Endothelial cell of umbilical vein (primary cell): ENCODE results near the gene PLEKHG2. TPM values are rescaled to one million over a fixed set of nuclear protein-coding genes. Genes with fewer than 3 reads are reported as not detected.

Source experiments
- BruUV-seq: library from RNA; stranded (reverse); fragments of 400-500 nt; replicated peaks from 2 replicates; lab custom pipeline; 2021; lab: Mats Ljungman, UMichigan
- CTCF ChIA-PET: fragments of 300-600, 350-600 bp; sonication (Branson Sonifier 250); formaldehyde crosslinking; loops from one replicate; lab custom pipeline; 2021; ENCODE audit warnings: antibody characterized with exemption, inconsistent platforms; lab: Charles Lee
- POLR2A ChIA-PET: fragments of 300-600, 350-600 bp; sonication (Branson Sonifier 250); formaldehyde crosslinking; loops from one replicate; lab custom pipeline; 2021; ENCODE audit warnings: antibody characterized with exemption, inconsistent platforms; lab: Charles Lee
- DNase-seq: peaks from one replicate; pipeline ENCODE4 v3.0.0-alpha.2; 2011; ENCODE audit warnings: low read depth, low spot score
- FAIRE-seq: peaks from 2 replicates; lab custom pipeline; 2011; peaks lifted over from hg19 to GRCh38; lab: Jason Lieb, UNC
- H2AFZ ChIP-seq: 2 replicates; pipeline ENCODE4 v1.6.0; 2012; ENCODE audit warnings: low read depth, low read length, control low read depth, inconsistent platforms
- H3K27ac ChIP-seq: 2 replicates; pipeline ENCODE4 v1.5.1; 2011; ENCODE audit warnings: low read depth, mild to moderate bottlenecking, control low read depth, low read length, moderate library complexity; ENCODE audit not compliant: insufficient read depth
- H3K27me3 ChIP-seq, 2 experiments: 2 replicates each; pipeline versions ENCODE4 v1.6.0 to v1.6.1; 2011; ENCODE audit warnings: low read length in 2 of 2, mixed read lengths in 1 of 2; ENCODE audit not compliant: control insufficient read depth in 2 of 2, insufficient read depth in 2 of 2
- H3K36me3 ChIP-seq, 2 experiments: 2 replicates in 1 of 2; 3 replicates in 1 of 2; pipeline ENCODE4 v1.5.1; 2011; ENCODE audit warnings: low read length in 2 of 2, mild to moderate bottlenecking in 1 of 2, moderate library complexity in 1 of 2; ENCODE audit not compliant: control insufficient read depth in 2 of 2, insufficient read depth in 2 of 2; ENCODE audit errors: extremely low read depth in 1 of 2
- H3K4me1 ChIP-seq: 3 replicates; pipeline ENCODE4 v1.5.1; 2011; ENCODE audit warnings: mild to moderate bottlenecking, low read length; ENCODE audit not compliant: control insufficient read depth, insufficient read depth; ENCODE audit errors: extremely low read depth
- H3K4me2 ChIP-seq: 2 replicates; pipeline ENCODE4 v1.6.1; 2011; ENCODE audit warnings: low read length, control low read depth, mixed read lengths; ENCODE audit not compliant: insufficient read depth
- H3K4me3 ChIP-seq, 3 experiments: fragments of 200-600 bp in 1 of 3; sonication (generic), shearing (Covaris generic) in 1 of 3; replicated peaks in 1 of 3; 2 replicates each; pipeline ENCODE4 v1.5.1; 2011 to 2016; ENCODE audit warnings: control low read depth in 3 of 3, low read length in 3 of 3, mild to moderate bottlenecking in 2 of 3, inconsistent platforms in 1 of 3, low read depth in 1 of 3, moderate library complexity in 1 of 3; ENCODE audit not compliant: insufficient read depth in 1 of 3
- H3K79me2 ChIP-seq: 2 replicates; pipeline ENCODE4 v1.6.0; 2012; ENCODE audit warnings: low read length, inconsistent platforms; ENCODE audit not compliant: control insufficient read depth, insufficient read depth
- H3K9ac ChIP-seq: replicated peaks from 2 replicates; pipeline ENCODE3; 2011; ENCODE audit warnings: low read length, control low read depth; ENCODE audit not compliant: insufficient read depth; ENCODE audit errors: extremely low read depth
- H3K9me1 ChIP-seq: replicated peaks from 3 replicates; pipeline ENCODE4 v1.6.0; 2011; ENCODE audit warnings: mild to moderate bottlenecking, low read length; ENCODE audit not compliant: control insufficient read depth, insufficient read depth; ENCODE audit errors: extremely low read depth
- H3K9me3 ChIP-seq: replicated peaks from 2 replicates; pipeline ENCODE4 v1.5.1; 2012; ENCODE audit warnings: low read length, inconsistent platforms; ENCODE audit not compliant: control insufficient read depth, insufficient read depth
- H4K20me1 ChIP-seq: replicated peaks from 2 replicates; pipeline ENCODE3; 2011; ENCODE audit warnings: mild to moderate bottlenecking, low read length; ENCODE audit not compliant: control insufficient read depth, insufficient read depth; ENCODE audit errors: extremely low read depth
- CTCF ChIP-seq, 2 donors: IDR thresholded peaks; 1 replicate in 1 of 2; 2 replicates in 1 of 2; pipeline ENCODE4 v1.5.1; 2011; ENCODE audit warnings: low read length in 2 of 2, mild to moderate bottlenecking in 2 of 2, moderate library complexity in 2 of 2, control low read depth in 1 of 2, inconsistent platforms in 1 of 2, low read depth in 1 of 2; ENCODE audit not compliant: insufficient read depth in 1 of 2; ENCODE audit errors: extremely low read depth in 1 of 2
- EZH2 ChIP-seq: IDR thresholded peaks from 2 replicates; pipeline ENCODE4 v1.6.1; 2012; ENCODE audit warnings: borderline replicate concordance, low read depth, mild to moderate bottlenecking, moderate library complexity, low read length, inconsistent platforms; ENCODE audit not compliant: severe bottlenecking
- FOS ChIP-seq: IDR thresholded peaks from 2 replicates; pipeline ENCODE4 v1.6.1; 2011; ENCODE audit warnings: mild to moderate bottlenecking, low read length, moderate library complexity, borderline replicate concordance; ENCODE audit not compliant: insufficient read depth
- GATA2 ChIP-seq: IDR thresholded peaks from 2 replicates; pipeline ENCODE4 v1.7.0; 2011; ENCODE audit warnings: low read depth, mild to moderate bottlenecking, moderate library complexity, mixed read lengths, low read length; ENCODE audit not compliant: insufficient read length, insufficient read depth
- JUN ChIP-seq: IDR thresholded peaks from 2 replicates; pipeline ENCODE4 v1.6.1; 2011; ENCODE audit warnings: borderline replicate concordance, low read depth; ENCODE audit not compliant: insufficient read length, insufficient read depth
- MAX ChIP-seq: IDR thresholded peaks from 2 replicates; pipeline ENCODE4 v1.6.1; 2011; ENCODE audit not compliant: insufficient read depth, insufficient read length
- MYC ChIP-seq: IDR thresholded peaks from one replicate; pipeline ENCODE4 v1.6.1; 2011; ENCODE audit warnings: mild to moderate bottlenecking, low read depth, low read length
- POLR2A ChIP-seq: IDR thresholded peaks from 2 replicates; pipeline ENCODE4 v1.6.1; 2012; ENCODE audit warnings: low read depth, mild to moderate bottlenecking, control low read depth, low read length
- POLR2AphosphoS5 ChIP-seq: IDR thresholded peaks from 2 replicates; pipeline ENCODE4 v1.6.1; 2012; ENCODE audit warnings: low read depth, mild to moderate bottlenecking, control low read depth, low read length, moderate library complexity; ENCODE audit not compliant: insufficient read depth
- dilution Hi-C: fragments of 300-500 bp; cut with MboI; formaldehyde crosslinking; loops from one replicate; pipeline ENCODE4 v1.15.0; 2019; ENCODE audit warnings: low sequenced_read_pairs; ENCODE audit not compliant: extremely low pct_ligation_motif_present
- intact Hi-C: fragments of 100-400 bp; cut with micrococcal nuclease; formaldehyde crosslinking; loops from one replicate; pipeline ENCODE4 v1.10.0; 2022
- polyA plus RNA-seq, 4 experiments: library from polyadenylated mRNA; depleted of rRNA in 3 of 4; stranded (reverse) in 3 of 4; unstranded in 1 of 4; fragments of >200 nt; gene quantifications; 2 replicates each; pipeline versions ENCODE4 v1.2.1 to v1.2.3, GENCODE V29; 2011 to 2012; ENCODE audit warnings: missing spikeins in 1 of 4
- total RNA-seq: library from RNA; stranded (reverse); gene quantifications from 2 replicates; pipeline ENCODE4 v1.2.3, GENCODE V29; 2021

PLEKHG2 gene
- total and polyA plus RNA-seq, 2 donors (not counting 3 experiments of a cell fraction or from before 2014, with no cell fraction given), result 44.7 to 74.1 TPM

- Histone ChIP-seq H3K4me2 (no peak overlapping the region), H3K9me3 (no peaks in the 10 kb centered on the region), H4K20me1 (no peaks in the 10 kb centered on the region), H3K27ac (no peak overlapping the region), H3K36me3 (peaks cover under 1 to 20% of the 10 kb centered on the region in 2 experiments), H3K4me3 (no peak overlapping the region), H3K27me3 (no peaks in the 10 kb centered on the region), H3K79me2 (no peaks in the 10 kb centered on the region), H3K9ac (no peak overlapping the region), H2AFZ (no peak overlapping the region), H3K4me1 (peaks cover 12% of the 10 kb centered on the region), H3K9me1 (no peaks in the 10 kb centered on the region)
- no TSS peak for BruUV-seq
- ChIA-PET CTCF (no interaction called here), POLR2A (no interaction called here)
- TF ChIP-seq FOS (no peak), POLR2AphosphoS5 (no peak), GATA2 (no peak), POLR2A (no peak), JUN (no peak), MYC (no peak), MAX (no peak), CTCF (IDR thresholded peaks at IDR 0.05; ENCODE audit: extremely low read depth in 1 of 2, insufficient read depth in 1 of 2, low read depth in 1 of 2, low read length in 2 of 2) (no peak), EZH2 (no peak)
- DNase-seq (no peak), FAIRE-seq (no peak)
- dilution Hi-C loops (no loop called here), intact Hi-C loops (no loop called here)
Observed at GRCh38 chr19:39363901-39364457, 48.5 kb upstream of the PLEKHG2 start.
